22Rv1 (cell line): Measurements from ENCODE around the gene GPR150.
"Not testable (repeated sequence)": the region's sequence is repeated elsewhere in the genome, so short reads cannot be mapped to it uniquely, and the experiment has no call there.

Experiments
- H3K27ac ChIP-seq: fragments of 450-650 bp; 2 replicates; pipeline ENCODE4 v1.5.1; 2017
- ZFX ChIP-seq: fragments of 450-650 bp; IDR thresholded peaks from 2 replicates; pipeline ENCODE4 v1.6.1; 2017; ENCODE audit warnings: antibody characterized with exemption, borderline replicate concordance
- TF ChIP-seq, protein P1 (sequence below): fragments of 450-650 bp; IDR thresholded peaks from 2 replicates; pipeline ENCODE4 v1.5.1; 2017; ENCODE audit warnings: mild to moderate bottlenecking

Gene GPR150

DNA sequence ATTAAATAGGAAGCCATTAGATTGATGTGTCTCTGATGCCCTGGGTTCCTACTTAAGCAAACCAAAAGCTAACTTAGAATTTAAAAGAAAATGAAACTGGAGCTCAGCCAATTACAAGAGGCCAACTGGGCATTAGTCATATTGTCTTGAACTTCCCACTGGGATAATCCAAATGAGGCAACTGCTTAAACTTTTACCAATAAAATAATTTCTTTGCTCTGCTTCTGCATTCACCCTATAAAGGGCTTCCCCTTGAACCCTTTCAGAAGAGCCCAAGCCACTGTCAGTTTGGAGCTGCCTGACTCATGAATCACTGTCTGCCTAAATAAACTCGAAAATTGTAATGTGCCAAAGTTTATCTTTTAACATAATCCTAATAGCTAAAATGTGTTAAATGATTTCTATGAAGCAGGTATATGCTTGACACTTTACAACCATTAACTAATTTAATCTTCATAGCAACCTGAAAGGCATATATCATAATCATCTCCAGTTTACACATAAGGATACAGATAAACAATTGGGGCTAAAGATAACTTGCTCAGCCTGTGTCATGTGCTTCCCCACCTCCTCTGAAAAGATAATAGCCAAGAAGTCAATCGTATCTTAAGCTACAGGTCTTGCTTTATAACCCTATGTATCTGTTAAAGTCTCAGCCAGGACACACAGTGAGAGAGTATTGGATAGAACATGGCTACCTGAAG lies 11.5 kb downstream of the GPR150 start:
- H3K27ac ChIP-seq: no peak overlapping the region
- TF ChIP-seq, protein P1, sequence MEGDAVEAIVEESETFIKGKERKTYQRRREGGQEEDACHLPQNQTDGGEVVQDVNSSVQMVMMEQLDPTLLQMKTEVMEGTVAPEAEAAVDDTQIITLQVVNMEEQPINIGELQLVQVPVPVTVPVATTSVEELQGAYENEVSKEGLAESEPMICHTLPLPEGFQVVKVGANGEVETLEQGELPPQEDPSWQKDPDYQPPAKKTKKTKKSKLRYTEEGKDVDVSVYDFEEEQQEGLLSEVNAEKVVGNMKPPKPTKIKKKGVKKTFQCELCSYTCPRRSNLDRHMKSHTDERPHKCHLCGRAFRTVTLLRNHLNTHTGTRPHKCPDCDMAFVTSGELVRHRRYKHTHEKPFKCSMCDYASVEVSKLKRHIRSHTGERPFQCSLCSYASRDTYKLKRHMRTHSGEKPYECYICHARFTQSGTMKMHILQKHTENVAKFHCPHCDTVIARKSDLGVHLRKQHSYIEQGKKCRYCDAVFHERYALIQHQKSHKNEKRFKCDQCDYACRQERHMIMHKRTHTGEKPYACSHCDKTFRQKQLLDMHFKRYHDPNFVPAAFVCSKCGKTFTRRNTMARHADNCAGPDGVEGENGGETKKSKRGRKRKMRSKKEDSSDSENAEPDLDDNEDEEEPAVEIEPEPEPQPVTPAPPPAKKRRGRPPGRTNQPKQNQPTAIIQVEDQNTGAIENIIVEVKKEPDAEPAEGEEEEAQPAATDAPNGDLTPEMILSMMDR: no peak
- TF ChIP-seq ZFX: no peak

DNA sequence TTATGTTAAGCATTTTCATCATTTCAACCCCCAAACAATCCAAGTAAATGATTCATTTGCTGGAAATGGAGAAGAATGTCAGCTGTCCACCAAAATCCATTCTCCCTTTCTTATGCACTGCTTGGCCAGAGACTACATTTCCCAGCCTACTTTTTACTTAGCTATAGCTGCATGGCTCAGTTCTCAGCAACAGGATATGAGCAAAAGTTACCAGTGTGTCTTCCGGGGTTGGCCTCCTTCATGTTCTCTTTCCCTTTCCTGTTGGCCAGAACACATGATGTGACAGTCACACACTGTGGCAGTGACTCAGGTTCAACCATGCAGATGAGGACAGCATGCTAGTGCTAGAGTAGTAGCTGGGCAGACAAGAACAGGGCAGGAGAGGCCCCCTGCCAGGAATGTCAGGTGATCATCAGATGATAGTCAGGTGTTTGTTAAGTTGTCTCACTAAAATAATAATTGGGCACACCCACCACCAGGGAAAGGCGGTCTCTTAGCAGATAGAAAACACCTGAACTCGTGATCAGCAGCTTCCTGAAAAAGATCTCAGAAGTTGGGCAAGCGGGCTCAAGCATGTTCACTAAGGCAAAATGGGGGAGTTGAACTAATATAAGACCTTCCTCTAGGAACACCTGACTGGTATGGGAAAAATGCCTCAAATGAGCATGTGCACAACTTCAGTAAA lies 12.2 kb downstream of the GPR150 start:
- TF ChIP-seq, protein P1: no peak
- no peak for TF ChIP-seq ZFX
- H3K27ac ChIP-seq: no peak overlapping the region

DNA sequence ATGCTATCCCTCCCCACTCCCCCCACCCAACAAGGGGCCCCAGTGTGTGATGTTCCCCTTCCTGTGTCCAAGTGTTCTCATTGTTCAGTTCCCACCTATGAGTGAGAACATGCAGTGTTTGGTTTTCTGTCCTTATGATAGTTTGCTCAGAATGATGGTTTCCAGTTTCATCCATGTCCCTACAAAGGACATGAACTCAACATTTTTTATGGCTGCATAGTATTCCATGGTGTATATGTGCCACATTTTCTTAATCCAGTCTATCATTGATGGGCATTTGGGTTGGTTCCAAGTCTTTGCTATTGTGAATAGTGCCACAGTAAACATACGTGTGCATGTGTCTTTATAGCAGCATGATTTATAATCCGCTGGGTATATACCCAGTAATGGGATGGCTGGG lies 13.1 kb downstream of the GPR150 start:
- H3K27ac ChIP-seq: not testable (repeated sequence)

DNA sequence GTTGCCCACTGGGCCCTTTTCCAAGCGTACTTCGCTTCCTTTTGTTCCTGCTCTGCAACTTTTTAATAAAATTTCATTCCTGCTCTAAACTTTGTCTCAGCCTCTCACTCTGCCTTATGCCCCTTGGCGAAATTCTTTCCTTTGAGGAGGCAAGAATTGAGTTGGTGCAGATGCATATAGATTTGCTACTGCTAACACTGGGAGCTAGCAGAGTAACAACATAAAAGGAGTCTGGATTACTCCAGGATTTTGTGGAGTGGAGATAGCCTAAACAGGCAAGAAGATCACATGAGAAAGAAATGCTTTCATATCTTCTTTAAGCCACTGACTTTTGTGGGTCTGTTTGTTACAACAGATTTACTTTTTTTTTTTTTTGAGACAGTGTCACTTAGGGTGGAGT lies 13.8 kb downstream of the GPR150 start:
- no peak overlapping the region for H3K27ac ChIP-seq
- no peak for TF ChIP-seq ZFX
- TF ChIP-seq, protein P1: no peak

DNA sequence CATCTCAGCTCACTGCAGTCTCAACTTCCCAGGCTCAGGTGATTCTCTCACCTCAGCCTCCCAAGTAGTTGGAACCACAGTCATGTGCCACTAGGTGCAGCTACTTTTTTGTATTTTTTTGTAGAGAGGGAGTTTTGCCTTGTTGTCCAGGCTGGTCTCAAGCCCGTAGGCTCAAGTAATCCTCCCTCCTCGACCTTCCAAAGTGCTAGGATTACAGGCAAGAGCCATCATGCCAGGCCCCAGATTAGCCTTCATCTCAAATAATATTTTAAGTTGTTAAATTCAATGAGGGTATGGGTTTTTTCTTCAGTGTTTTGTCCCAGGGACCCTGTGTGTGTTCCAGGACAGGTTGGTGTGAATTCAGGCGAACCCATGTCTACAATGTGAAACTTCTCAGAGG lies 14.2 kb downstream of the GPR150 start:
- no peak for TF ChIP-seq ZFX
- TF ChIP-seq, protein P1: no peak
- H3K27ac ChIP-seq: no peak overlapping the region

DNA sequence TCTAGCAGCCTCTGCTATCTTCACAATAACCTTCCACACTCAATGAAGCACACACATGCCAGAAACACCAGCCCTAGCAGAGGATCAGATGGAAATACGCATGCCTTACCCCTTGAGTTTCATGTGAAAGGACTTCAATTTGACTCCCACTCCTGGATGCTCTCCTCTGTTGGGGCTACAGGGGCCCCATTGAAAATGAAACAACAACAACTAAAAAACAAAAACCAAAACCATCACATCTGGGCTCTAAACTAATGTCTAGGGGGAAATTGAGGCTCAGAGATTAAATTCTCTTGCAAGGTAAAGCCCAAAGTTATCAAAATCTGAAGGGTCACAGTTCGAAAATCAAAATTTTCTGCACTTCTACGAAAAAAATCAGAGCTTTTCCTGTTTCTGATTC lies 18.7 kb downstream of the GPR150 start:
- TF ChIP-seq ZFX: no peak
- TF ChIP-seq, protein P1: no peak
- H3K27ac ChIP-seq: no peak overlapping the region

DNA sequence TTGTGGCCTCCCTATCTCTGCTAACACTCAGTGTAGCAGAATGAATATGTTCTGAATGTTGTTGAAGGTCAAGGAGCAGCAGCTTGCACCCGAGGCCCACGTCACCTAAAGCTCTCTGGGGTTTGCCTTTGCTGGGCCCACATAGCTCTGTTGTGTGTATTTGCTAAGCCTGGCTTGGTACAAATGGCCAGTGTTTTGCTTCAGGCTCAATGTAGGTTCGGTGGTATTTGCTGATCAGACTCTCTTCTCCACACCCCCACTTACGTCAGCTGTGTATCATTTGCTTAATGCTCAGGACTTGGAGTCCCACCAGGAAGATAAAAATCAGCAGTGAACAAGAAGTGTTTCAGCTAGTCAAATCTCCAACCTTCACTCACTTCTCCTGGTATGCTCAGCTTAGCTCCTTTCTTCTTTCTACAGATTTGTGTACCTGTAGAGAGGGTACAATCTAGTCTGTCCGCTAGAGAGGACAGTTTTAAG lies 21.9 kb downstream of the GPR150 start:
- H3K27ac ChIP-seq: peak overlapping the region; percentile 86
- TF ChIP-seq, protein P1: no peak
- TF ChIP-seq ZFX: no peak
